ENCODE measurements around the gene MAPKAPK3.

The MAPKAPK3 gene

GRCh38 chr3:50657816-50658215, 40.9 kb downstream of the MAPKAPK3 start (continued):
- TF ChIP-seq PATZ1 (CRISPR knock-in tag; IDR thresholded peaks at IDR 0.05; ENCODE audit: borderline replicate concordance) (no peak), ZFP3 (CRISPR knock-in tag; IDR thresholded peaks at IDR 0.05) (no peak)

- no peak for ATAC-seq
- no peak for TF ChIP-seq POU6F1 (CRISPR knock-in tag; IDR thresholded peaks at IDR 0.05; ENCODE audit: borderline replicate concordance, low read depth)
- TF ChIP-seq TOX (CRISPR knock-in tag; IDR thresholded peaks at IDR 0.05; ENCODE audit: borderline replicate concordance): no peak
- no peak for TF ChIP-seq RARB (CRISPR knock-in tag; IDR thresholded peaks at IDR 0.05)
- TF ChIP-seq CREB5 (CRISPR knock-in tag; IDR thresholded peaks at IDR 0.05; ENCODE audit: low read depth): no peak
These were observed 41.5 kb downstream of the MAPKAPK3 start for GRCh38 chr3:50658416-50658815.

- no peak for ATAC-seq
- TF ChIP-seq CSRNP3 (CRISPR knock-in tag; IDR thresholded peaks at IDR 0.05) (no peak), CREB5 (CRISPR knock-in tag; IDR thresholded peaks at IDR 0.05; ENCODE audit: low read depth) (no peak), ISL1 (CRISPR knock-in tag; IDR thresholded peaks at IDR 0.05) (no peak), TSHZ2 (CRISPR knock-in tag; IDR thresholded peaks at IDR 0.05) (no peak), GLIS3 (CRISPR knock-in tag; IDR thresholded peaks at IDR 0.05) (no peak), POU6F1 (CRISPR knock-in tag; IDR thresholded peaks at IDR 0.05; ENCODE audit: borderline replicate concordance, low read depth) (no peak), TOX (CRISPR knock-in tag; IDR thresholded peaks at IDR 0.05; ENCODE audit: borderline replicate concordance) (no peak), OSR1 (CRISPR knock-in tag; IDR thresholded peaks at IDR 0.05) (no peak), ZFP30 (CRISPR knock-in tag; IDR thresholded peaks at IDR 0.05) (no peak), ZC3H10 (CRISPR knock-in tag; IDR thresholded peaks at IDR 0.05) (no peak), ARNTL (CRISPR knock-in tag; IDR thresholded peaks at IDR 0.05; ENCODE audit: borderline replicate concordance, low read depth) (no peak), ZNF565 (CRISPR knock-in tag; conservative IDR thresholded peaks at IDR 0.05; ENCODE audit: low read depth) (no peak), PATZ1 (CRISPR knock-in tag; IDR thresholded peaks at IDR 0.05; ENCODE audit: borderline replicate concordance) (no peak), PPARA (CRISPR knock-in tag; IDR thresholded peaks at IDR 0.05; ENCODE audit: borderline replicate concordance) (no peak)
These were observed 41.9 kb downstream of the MAPKAPK3 start for GRCh38 chr3:50658831-50659230.
